Measurements from ENCODE around the gene CENPQ. TPM values are rescaled to one million over a fixed set of nuclear protein-coding genes. Genes with fewer than 3 reads are reported as not detected.

The CENPQ gene
- total RNA-seq, 1 donor from 2014 or later: 6.0 TPM

DNA sequence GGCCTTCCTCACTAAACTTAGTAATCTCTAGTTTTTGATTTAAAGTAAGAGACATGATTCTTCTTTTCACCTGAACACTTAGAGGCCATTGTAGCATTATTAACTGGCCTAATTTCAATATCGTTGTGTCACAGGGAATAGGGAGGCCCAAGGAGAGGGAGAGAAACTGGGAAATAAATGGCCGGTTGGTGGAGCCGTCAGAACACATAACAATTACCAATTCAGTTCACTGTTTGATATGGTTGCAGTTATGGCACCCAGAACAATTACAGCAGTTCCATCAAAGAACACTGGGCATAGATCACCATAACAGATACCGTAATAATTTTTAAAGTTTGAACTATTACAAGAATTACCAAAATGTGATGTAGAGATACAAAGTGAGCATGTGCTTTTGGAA lies 27.5 kb downstream of the CENPQ start:
- peaks cover 42% of the 10 kb centered on the region for H3K36me3 ChIP-seq

DNA sequence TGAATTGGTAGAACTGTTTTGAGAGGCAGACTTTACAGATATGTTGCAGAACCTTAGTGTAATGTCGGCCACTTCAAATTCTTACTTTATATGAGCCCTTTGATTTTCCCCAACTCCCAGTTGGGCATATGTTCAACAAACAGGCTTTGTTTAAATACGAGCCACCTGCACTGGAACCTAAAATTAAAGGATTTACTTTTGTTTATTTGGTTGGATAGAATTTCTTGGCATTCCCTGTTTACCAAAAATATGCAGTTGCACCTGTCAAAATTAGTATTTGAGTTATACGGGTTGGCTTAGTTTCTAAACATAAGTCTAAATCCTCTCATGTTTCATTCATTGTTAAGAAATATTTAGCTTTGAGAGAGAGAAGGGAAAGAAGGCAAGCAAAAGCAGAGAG lies 34.1 kb downstream of the CENPQ start:
- Histone ChIP-seq H3K4me1 (no peaks in the 10 kb centered on the region), H3K36me3 (peaks cover 5% of the 10 kb centered on the region), H3K27me3 (ENCODE audit: low read depth) (no peaks in the 10 kb centered on the region), H3K27ac (replicated peaks) (no peak overlapping the region), H3K4me3 (no peak overlapping the region), H3K9me3 (replicated peaks) (no peaks in the 10 kb centered on the region)
- DNase-seq: no peak
- intact Hi-C loops (cut with micrococcal nuclease): no loop called here
- TF ChIP-seq, protein P1, sequence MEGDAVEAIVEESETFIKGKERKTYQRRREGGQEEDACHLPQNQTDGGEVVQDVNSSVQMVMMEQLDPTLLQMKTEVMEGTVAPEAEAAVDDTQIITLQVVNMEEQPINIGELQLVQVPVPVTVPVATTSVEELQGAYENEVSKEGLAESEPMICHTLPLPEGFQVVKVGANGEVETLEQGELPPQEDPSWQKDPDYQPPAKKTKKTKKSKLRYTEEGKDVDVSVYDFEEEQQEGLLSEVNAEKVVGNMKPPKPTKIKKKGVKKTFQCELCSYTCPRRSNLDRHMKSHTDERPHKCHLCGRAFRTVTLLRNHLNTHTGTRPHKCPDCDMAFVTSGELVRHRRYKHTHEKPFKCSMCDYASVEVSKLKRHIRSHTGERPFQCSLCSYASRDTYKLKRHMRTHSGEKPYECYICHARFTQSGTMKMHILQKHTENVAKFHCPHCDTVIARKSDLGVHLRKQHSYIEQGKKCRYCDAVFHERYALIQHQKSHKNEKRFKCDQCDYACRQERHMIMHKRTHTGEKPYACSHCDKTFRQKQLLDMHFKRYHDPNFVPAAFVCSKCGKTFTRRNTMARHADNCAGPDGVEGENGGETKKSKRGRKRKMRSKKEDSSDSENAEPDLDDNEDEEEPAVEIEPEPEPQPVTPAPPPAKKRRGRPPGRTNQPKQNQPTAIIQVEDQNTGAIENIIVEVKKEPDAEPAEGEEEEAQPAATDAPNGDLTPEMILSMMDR (IDR thresholded peaks at IDR 0.05; ENCODE audit: borderline replicate concordance): no peak

More for the DNA sequence above, 27.5 kb downstream of the CENPQ start:
- intact Hi-C loops (cut with micrococcal nuclease): no loop called here
- TF ChIP-seq, protein P1 (IDR thresholded peaks at IDR 0.05; ENCODE audit: borderline replicate concordance): no peak
- no peaks in the 10 kb centered on the region for H3K27me3 ChIP-seq (ENCODE audit: low read depth)
- H3K4me3 ChIP-seq: no peak overlapping the region
- DNase-seq: no peak
- H3K9me3 ChIP-seq (replicated peaks): no peaks in the 10 kb centered on the region
- H3K27ac ChIP-seq (replicated peaks): no peak overlapping the region
- H3K4me1 ChIP-seq: no peaks in the 10 kb centered on the region

DNA sequence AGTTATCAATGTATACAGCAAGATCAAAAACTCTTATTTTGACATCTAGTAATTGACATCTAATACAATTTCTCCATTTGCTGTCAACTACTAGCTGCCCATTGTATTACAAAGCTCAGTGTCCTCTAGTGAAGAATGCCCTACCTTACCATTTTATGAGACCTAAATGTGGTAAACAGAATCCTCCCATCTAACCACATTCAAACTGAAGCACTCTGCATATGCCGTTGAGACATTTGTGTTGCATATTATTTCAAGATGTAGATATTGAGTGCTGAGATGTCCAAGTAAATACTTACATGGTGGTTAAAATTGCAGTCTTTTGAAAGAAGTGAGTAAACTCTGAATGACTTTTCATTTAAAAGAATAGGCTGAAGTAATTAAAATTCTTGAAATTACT lies 36.0 kb downstream of the CENPQ start:
- H3K4me3 ChIP-seq: no peak overlapping the region
- no peak overlapping the region for H3K27ac ChIP-seq (replicated peaks)
- H3K36me3 ChIP-seq: no peaks in the 10 kb centered on the region
- no peaks in the 10 kb centered on the region for H3K9me3 ChIP-seq (replicated peaks)
- TF ChIP-seq, protein P1 (IDR thresholded peaks at IDR 0.05; ENCODE audit: borderline replicate concordance): no peak
- no peak for DNase-seq
- H3K4me1 ChIP-seq: no peaks in the 10 kb centered on the region
- no peaks in the 10 kb centered on the region for H3K27me3 ChIP-seq (ENCODE audit: low read depth)
- intact Hi-C loops (cut with micrococcal nuclease): no loop called here

DNA sequence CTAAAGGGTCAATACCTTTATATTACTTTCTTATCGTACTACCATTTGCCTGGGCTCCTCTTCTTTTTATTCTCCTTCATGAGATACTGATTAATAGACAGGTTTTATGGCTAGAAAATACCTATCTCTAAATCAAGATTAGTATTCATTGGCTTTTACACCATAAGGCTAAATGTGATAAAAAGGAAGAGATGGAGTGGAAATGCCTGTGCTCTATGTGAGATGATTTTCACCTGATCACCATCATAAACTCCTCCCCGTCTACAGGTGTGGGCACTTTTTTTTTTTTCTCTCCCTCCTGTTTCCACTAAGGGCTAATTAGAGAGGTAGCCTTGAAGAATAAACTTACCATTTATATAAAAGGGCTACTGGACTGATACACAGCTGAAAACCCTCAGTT lies 36.5 kb downstream of the CENPQ start, which contains the start of gene GLYATL3:
TSS of gene GLYATL3 (plus strand) at position 301 of the 400 bp plus-strand sequence. CDS start 12,068 bp downstream, outside the sequence.
- H3K4me1 ChIP-seq: no peaks in the 10 kb centered on the region
- no peak for DNase-seq

DNA sequence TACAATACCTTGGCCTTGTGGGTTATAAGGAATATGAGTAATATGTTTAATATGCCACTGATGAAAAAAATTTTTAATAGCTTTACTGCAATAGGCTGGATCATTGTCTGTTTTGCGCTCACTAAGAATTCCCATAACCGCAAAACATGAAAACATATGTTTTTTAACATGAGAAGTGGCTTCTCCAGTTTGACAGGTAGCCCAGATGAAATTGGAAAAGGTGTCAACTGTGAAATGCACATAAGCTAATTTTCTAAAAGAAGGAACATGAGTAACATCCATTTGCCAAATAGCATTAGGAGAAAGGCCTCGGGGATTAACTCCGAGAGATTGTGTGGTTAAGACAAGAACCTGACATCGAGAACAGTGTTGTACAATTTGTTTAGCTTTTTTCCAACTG lies 41.5 kb downstream of the CENPQ start:
- H3K27me3 ChIP-seq (ENCODE audit: low read depth): peaks cover 7% of the 10 kb centered on the region
- H3K4me3 ChIP-seq: no peak overlapping the region
- no peak overlapping the region for H3K27ac ChIP-seq (replicated peaks)
- H3K4me1 ChIP-seq: no peaks in the 10 kb centered on the region
- no peak for DNase-seq
- TF ChIP-seq, protein P1 (IDR thresholded peaks at IDR 0.05; ENCODE audit: borderline replicate concordance): no peak
- no peaks in the 10 kb centered on the region for H3K36me3 ChIP-seq
- H3K9me3 ChIP-seq (replicated peaks): peaks cover 5% of the 10 kb centered on the region
- intact Hi-C loops (cut with micrococcal nuclease): no loop called here

More for the DNA sequence above, 36.5 kb downstream of the CENPQ start, which contains the start of gene GLYATL3:
- Histone ChIP-seq H3K36me3 (no peaks in the 10 kb centered on the region), H3K27ac (replicated peaks) (no peak within 1 kb of the TSS), H3K9me3 (replicated peaks) (no peaks in the 10 kb centered on the region), H3K4me3 (no peak within 1 kb of the TSS), H3K27me3 (ENCODE audit: low read depth) (no peaks in the 10 kb centered on the region)
- intact Hi-C loops (cut with micrococcal nuclease): no loop called here
- TF ChIP-seq, protein P1 (IDR thresholded peaks at IDR 0.05; ENCODE audit: borderline replicate concordance): no peak

Measured in left ventricle myocardium inferior (tissue), 1 donor.